SU-DHL-6 (cell line): ENCODE data around the gene HPCAL4.

Experiments
- EZH2phosphoT487 ChIP-seq: fragments of 200-600 bp; sonication (generic), shearing (Covaris generic); conservative IDR thresholded peaks from 2 replicates; pipeline ENCODE4 v1.6.1; 2018; ENCODE audit warnings: mild to moderate bottlenecking, antibody characterized with exemption, low read length, moderate library complexity, mixed read lengths
- TF ChIP-seq, protein P1 (sequence below): fragments of 200-600 bp; sonication (generic); IDR thresholded peaks from one replicate; pipeline ENCODE4 v1.5.1; 2017; ENCODE audit warnings: antibody characterized with exemption, mild to moderate bottlenecking, low read length, moderate library complexity; ENCODE audit not compliant: insufficient read depth, poor library complexity, severe bottlenecking

DNA sequence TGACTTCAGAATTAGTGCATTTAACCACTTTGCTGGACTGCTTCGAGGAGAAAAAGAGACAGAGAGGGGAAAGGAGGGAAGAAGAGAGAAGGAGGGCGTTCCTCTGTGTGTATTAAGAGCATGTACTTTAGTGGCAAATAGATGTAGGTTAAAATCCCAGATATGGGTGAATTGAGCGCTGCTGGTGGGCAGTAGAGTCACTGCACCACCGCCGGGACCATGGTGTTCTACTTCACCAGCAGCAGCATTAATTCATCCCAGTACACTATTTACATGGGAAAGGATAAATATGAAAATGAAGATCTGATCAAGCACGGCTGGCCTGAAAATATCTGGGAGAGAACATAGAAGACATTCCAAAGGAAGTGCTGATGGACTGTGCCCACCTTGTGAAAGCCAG is 26.6 kb upstream of the HPCAL4 start:
- no peak for TF ChIP-seq EZH2phosphoT487
- TF ChIP-seq, protein P1, sequence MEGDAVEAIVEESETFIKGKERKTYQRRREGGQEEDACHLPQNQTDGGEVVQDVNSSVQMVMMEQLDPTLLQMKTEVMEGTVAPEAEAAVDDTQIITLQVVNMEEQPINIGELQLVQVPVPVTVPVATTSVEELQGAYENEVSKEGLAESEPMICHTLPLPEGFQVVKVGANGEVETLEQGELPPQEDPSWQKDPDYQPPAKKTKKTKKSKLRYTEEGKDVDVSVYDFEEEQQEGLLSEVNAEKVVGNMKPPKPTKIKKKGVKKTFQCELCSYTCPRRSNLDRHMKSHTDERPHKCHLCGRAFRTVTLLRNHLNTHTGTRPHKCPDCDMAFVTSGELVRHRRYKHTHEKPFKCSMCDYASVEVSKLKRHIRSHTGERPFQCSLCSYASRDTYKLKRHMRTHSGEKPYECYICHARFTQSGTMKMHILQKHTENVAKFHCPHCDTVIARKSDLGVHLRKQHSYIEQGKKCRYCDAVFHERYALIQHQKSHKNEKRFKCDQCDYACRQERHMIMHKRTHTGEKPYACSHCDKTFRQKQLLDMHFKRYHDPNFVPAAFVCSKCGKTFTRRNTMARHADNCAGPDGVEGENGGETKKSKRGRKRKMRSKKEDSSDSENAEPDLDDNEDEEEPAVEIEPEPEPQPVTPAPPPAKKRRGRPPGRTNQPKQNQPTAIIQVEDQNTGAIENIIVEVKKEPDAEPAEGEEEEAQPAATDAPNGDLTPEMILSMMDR = no peak
